Measurements from ENCODE around the gene OR14C36. TPM values are rescaled to one million over a fixed set of nuclear protein-coding genes. Genes with fewer than 3 reads are reported as not detected.

OR14C36 gene
- total RNA-seq, 4 donors from 2014 or later, result not detected

GRCh38 chr1:248366609-248367008, 18.0 kb downstream of the OR14C36 start:
- Histone ChIP-seq H3K27me3 (no peaks in the 10 kb centered on the region), H3K9me3 (no peaks in the 10 kb centered on the region), H3K4me1 (no peaks in the 10 kb centered on the region), H3K36me3 (no peaks in the 10 kb centered on the region), H3K4me3 (no peak overlapping the region), H3K27ac (no peak overlapping the region)
- ATAC-seq (no peak), DNase-seq (no peak)
- intact Hi-C loops (cut with DNase I; ENCODE audit: low total_unique reads), result no loop called here
- in situ Hi-C loops (cut with MboI; ENCODE audit: low sequenced_read_pairs in 4 of 4), result no loop called here
- no peak for TF ChIP-seq CTCF (IDR thresholded peaks at IDR 0.05 in 4 of 5, conservative IDR thresholded peaks at IDR 0.05 in 1 of 5)
- TF ChIP-seq POLR2A (IDR thresholded peaks at IDR 0.05), result no peak

GRCh38 chr1:248372394-248372793, 23.8 kb downstream of the OR14C36 start:
- Histone ChIP-seq H3K36me3 (no peaks in the 10 kb centered on the region), H3K4me3 (no peak overlapping the region), H3K27ac (no peak overlapping the region), H3K9me3 (no peaks in the 10 kb centered on the region), H3K27me3 (no peaks in the 10 kb centered on the region), H3K4me1 (no peaks in the 10 kb centered on the region)
- no peak for ATAC-seq
- intact Hi-C loops (cut with DNase I; ENCODE audit: low total_unique reads) (no loop called here), in situ Hi-C loops (cut with MboI; ENCODE audit: low sequenced_read_pairs in 4 of 4) (no loop called here)
- TF ChIP-seq CTCF (IDR thresholded peaks at IDR 0.05 in 4 of 5, conservative IDR thresholded peaks at IDR 0.05 in 1 of 5), result no peak
- no peak for TF ChIP-seq POLR2A (IDR thresholded peaks at IDR 0.05)
- no peak for DNase-seq

- TF ChIP-seq CTCF (IDR thresholded peaks at IDR 0.05 in 4 of 5, conservative IDR thresholded peaks at IDR 0.05 in 1 of 5), result no peak
- TF ChIP-seq POLR2A (IDR thresholded peaks at IDR 0.05), result no peak
- Histone ChIP-seq H3K27me3 (no peaks in the 10 kb centered on the region), H3K4me3 (no peak overlapping the region), H3K9me3 (no peaks in the 10 kb centered on the region), H3K27ac (no peak overlapping the region), H3K36me3 (no peaks in the 10 kb centered on the region), H3K4me1 (no peaks in the 10 kb centered on the region)
- no peak for DNase-seq
- in situ Hi-C loops (cut with MboI; ENCODE audit: low sequenced_read_pairs in 4 of 4) (no loop called here), intact Hi-C loops (cut with DNase I; ENCODE audit: low total_unique reads) (no loop called here)
- no peak for ATAC-seq
These were observed 25.2 kb downstream of the OR14C36 start for GRCh38 chr1:248373761-248374160.

- no peak for TF ChIP-seq CTCF (IDR thresholded peaks at IDR 0.05 in 4 of 5, conservative IDR thresholded peaks at IDR 0.05 in 1 of 5)
These were observed 26.9 kb downstream of the OR14C36 start, which contains the start of gene OR2T6 for GRCh38 chr1:248375446-248375845. TSS of gene OR2T6 (plus strand) at chr1:248375746. CDS start at chr1:248387609, 11,863 bp downstream.

GRCh38 chr1:248376916-248377315, 28.3 kb downstream of the OR14C36 start:
- ATAC-seq, result no peak
- no peaks in the 10 kb centered on the region for H3K9me3 ChIP-seq
- H3K4me1 ChIP-seq, result no peaks in the 10 kb centered on the region
- intact Hi-C loops (cut with DNase I; ENCODE audit: low total_unique reads), result no loop called here
- TF ChIP-seq POLR2A (IDR thresholded peaks at IDR 0.05) (no peak), CTCF (IDR thresholded peaks at IDR 0.05 in 4 of 5, conservative IDR thresholded peaks at IDR 0.05 in 1 of 5) (no peak)
- no peaks in the 10 kb centered on the region for H3K27me3 ChIP-seq
- H3K4me3 ChIP-seq, result no peak overlapping the region
- no peaks in the 10 kb centered on the region for H3K36me3 ChIP-seq
- no peak overlapping the region for H3K27ac ChIP-seq
- in situ Hi-C loops (cut with MboI; ENCODE audit: low sequenced_read_pairs in 4 of 4), result no loop called here
- no peak for DNase-seq

More at GRCh38 chr1:248375446-248375845, 26.9 kb downstream of the OR14C36 start, which contains the start of gene OR2T6:
- no peaks in the 10 kb centered on the region for H3K36me3 ChIP-seq
- no peaks in the 10 kb centered on the region for H3K4me1 ChIP-seq
- H3K27me3 ChIP-seq, result no peaks in the 10 kb centered on the region
- no peak within 1 kb of the TSS for H3K4me3 ChIP-seq
- H3K9me3 ChIP-seq, result no peaks in the 10 kb centered on the region
- in situ Hi-C loops (cut with MboI; ENCODE audit: low sequenced_read_pairs in 4 of 4), result no loop called here
- DNase-seq (no peak), ATAC-seq (no peak)
- intact Hi-C loops (cut with DNase I; ENCODE audit: low total_unique reads), result no loop called here
- H3K27ac ChIP-seq, result no peak within 1 kb of the TSS

All from gastrocnemius medialis (tissue), 4 donors.